SK-N-SH (cell line): ENCODE results near the gene NAALADL2. TPM values are rescaled to one million over a fixed set of nuclear protein-coding genes. Genes with fewer than 3 reads are reported as not detected.

Experiments used
- CTCF ChIA-PET: fragments of 300-600, 350-600 bp; formaldehyde crosslinking; extraction: SDS; loops from one replicate; lab custom pipeline; 2021; lab: Yijun Ruan, JAX
- POLR2A ChIA-PET: fragments of 350-600 bp; sonication (Branson Sonifier 250); formaldehyde crosslinking; extraction: SDS; loops from one replicate; lab custom pipeline; 2020; ENCODE audit warnings: antibody characterized with exemption, inconsistent platforms; lab: Yijun Ruan, JAX
- DNase-seq: peaks from one replicate; pipeline ENCODE4 v3.0.0; 2012
- H2AFZ ChIP-seq: fragments of 200-600 bp; sonication (generic); 2 replicates; pipeline ENCODE4 v1.8.1; 2016; ENCODE audit warnings: antibody characterized with exemption, mild to moderate bottlenecking, low read depth
- H3F3A ChIP-seq: fragments of 200-600 bp; sonication (generic); replicated peaks from 2 replicates; pipeline ENCODE3; 2016; ENCODE audit warnings: antibody characterized with exemption, mild to moderate bottlenecking; ENCODE audit not compliant: insufficient read depth
- H3K27ac ChIP-seq, 2 experiments: fragments of 200-500 bp in 1 of 2; fragments of 200-600 bp in 1 of 2; sonication (Bioruptor generic) in 1 of 2; sonication (generic), shearing (Covaris generic) in 1 of 2; 2 replicates each; pipeline versions ENCODE4 v1.5.1 to v1.6.1; 2014 to 2016; ENCODE audit warnings: low read depth in 2 of 2, inconsistent platforms in 1 of 2, low read length in 1 of 2, mild to moderate bottlenecking in 1 of 2, mixed read lengths in 1 of 2
- H3K27me3 ChIP-seq: fragments of 200-600 bp; sonication (generic), shearing (Covaris generic); 2 replicates; pipeline ENCODE4 v1.6.1; 2016; ENCODE audit warnings: mixed run types; ENCODE audit not compliant: insufficient read depth
- H3K36me3 ChIP-seq, 2 experiments: fragments of 200-500 bp in 1 of 2; fragments of 200-600 bp in 1 of 2; sonication (Bioruptor generic) in 1 of 2; sonication (generic) in 1 of 2; replicated peaks in 1 of 2; 2 replicates each; pipeline versions ENCODE3 to v1.5.1; 2014 to 2016; ENCODE audit warnings: low read length in 1 of 2, mild to moderate bottlenecking in 1 of 2; ENCODE audit not compliant: insufficient read depth in 2 of 2, control insufficient read depth in 1 of 2
- H3K4me1 ChIP-seq, 2 experiments: fragments of 200-500 bp in 1 of 2; fragments of 200-600 bp in 1 of 2; sonication (Bioruptor generic) in 1 of 2; sonication (generic), shearing (Covaris generic) in 1 of 2; 2 replicates each; pipeline versions ENCODE4 v1.5.1 to v1.6.1; 2014 to 2016; ENCODE audit warnings: low read depth in 1 of 2, low read length in 1 of 2, mixed run types in 1 of 2; ENCODE audit not compliant: insufficient read depth in 2 of 2, control insufficient read depth in 1 of 2
- H3K4me2 ChIP-seq: fragments of 200-600 bp; sonication (generic), shearing (Covaris generic); 2 replicates; pipeline ENCODE4 v1.6.1; 2017; ENCODE audit warnings: mixed run types
- H3K4me3 ChIP-seq, 2 experiments: fragments of 200-500 bp in 1 of 2; fragments of 200-600 bp in 1 of 2; sonication (Bioruptor generic) in 1 of 2; sonication (generic), shearing (Covaris generic) in 1 of 2; 2 replicates each; pipeline versions ENCODE4 v1.5.1 to v1.8.1; 2014 to 2016; ENCODE audit warnings: low read depth in 2 of 2, inconsistent platforms in 1 of 2, low read length in 1 of 2, mild to moderate bottlenecking in 1 of 2, mixed read lengths in 1 of 2, moderate library complexity in 1 of 2
- H3K79me2 ChIP-seq: fragments of 200-600 bp; sonication (generic); 2 replicates; pipeline ENCODE4 v1.8.1; 2017; ENCODE audit warnings: mild to moderate bottlenecking; ENCODE audit not compliant: insufficient read depth
- H3K9ac ChIP-seq: fragments of 200-600 bp; sonication (generic); 2 replicates; pipeline ENCODE4 v1.6.1; 2017; ENCODE audit warnings: mixed run types
- H3K9me2 ChIP-seq: fragments of 200-600 bp; sonication (generic); 2 replicates; pipeline ENCODE4 v1.6.1; 2017; ENCODE audit warnings: mixed run types
- H3K9me3 ChIP-seq: fragments of 200-600 bp; sonication (generic); 2 replicates; pipeline ENCODE4 v1.6.1; 2017; ENCODE audit warnings: mixed run types, mild to moderate bottlenecking, moderate library complexity
- H4K20me1 ChIP-seq: fragments of 200-600 bp; sonication (generic); 2 replicates; pipeline ENCODE4 v1.6.1; 2017; ENCODE audit warnings: mild to moderate bottlenecking, mixed run types; ENCODE audit not compliant: insufficient read depth
- CHD2 ChIP-seq: fragments of 150-350 bp; IDR thresholded peaks from 2 replicates; pipeline ENCODE4 v1.6.1; 2018; ENCODE audit warnings: low read length; ENCODE audit not compliant: partially characterized antibody
- EP300 ChIP-seq, 2 experiments: IDR thresholded peaks; 2 replicates each; pipeline versions ENCODE4 v1.4.0 to v1.6.1; 2012; ENCODE audit warnings: borderline replicate concordance in 1 of 2, low read depth in 1 of 2, low read length in 1 of 2
- FOSL2 ChIP-seq: IDR thresholded peaks from 2 replicates; pipeline ENCODE4 v1.4.0; 2012; ENCODE audit warnings: low read depth, mild to moderate bottlenecking, moderate library complexity, borderline replicate concordance
- FOXJ3 ChIP-seq: sonication (generic); formaldehyde crosslinking; IDR thresholded peaks from 2 replicates; pipeline ENCODE4 v1.5.1; 2020; ENCODE audit warnings: mild to moderate bottlenecking, missing genetic modification reagents
- GATA2 ChIP-seq: sonication (generic); formaldehyde crosslinking; IDR thresholded peaks from 2 replicates; pipeline ENCODE4 v1.5.0; 2020; ENCODE audit warnings: mild to moderate bottlenecking, missing genetic modification reagents
- JUND ChIP-seq: IDR thresholded peaks from 2 replicates; pipeline ENCODE4 v1.4.0; 2012
- MAX ChIP-seq: IDR thresholded peaks from 2 replicates; pipeline ENCODE4 v1.4.0; 2012; ENCODE audit warnings: low read depth
- MEF2A ChIP-seq: IDR thresholded peaks from 2 replicates; pipeline ENCODE4 v1.4.0; 2012; ENCODE audit warnings: low read depth, borderline replicate concordance
- MXI1 ChIP-seq: IDR thresholded peaks from 2 replicates; pipeline ENCODE4 v1.6.1; 2012; ENCODE audit warnings: mild to moderate bottlenecking, low read depth, low read length, improper control_type of control experiment
- NFIC ChIP-seq: IDR thresholded peaks from 2 replicates; pipeline ENCODE4 v1.4.0; 2012; ENCODE audit warnings: borderline replicate concordance
- NRF1 ChIP-seq: IDR thresholded peaks from 2 replicates; pipeline ENCODE4 v1.6.1; 2012; ENCODE audit warnings: low read depth, mild to moderate bottlenecking, low read length
- PBX3 ChIP-seq: IDR thresholded peaks from 2 replicates; pipeline ENCODE4; 2012
- POLR2AphosphoS5 ChIP-seq: IDR thresholded peaks from 2 replicates; pipeline ENCODE4 v1.6.1; 2012; ENCODE audit warnings: low read depth, low read length
- RCOR1 ChIP-seq: fragments of 150-350 bp; IDR thresholded peaks from 2 replicates; pipeline ENCODE4 v1.6.1; 2017; ENCODE audit warnings: antibody characterized with exemption, low read length
- RXRA ChIP-seq: IDR thresholded peaks from 2 replicates; pipeline ENCODE4 v1.4.0; 2012; ENCODE audit warnings: low read depth, mild to moderate bottlenecking, borderline replicate concordance
- TCF12 ChIP-seq: IDR thresholded peaks from 2 replicates; pipeline ENCODE4 v1.4.0; 2012
- USF1 ChIP-seq: IDR thresholded peaks from 2 replicates; pipeline ENCODE4 v1.4.0; 2012; ENCODE audit warnings: low read depth, borderline replicate concordance
- YY1 ChIP-seq: IDR thresholded peaks from 2 replicates; pipeline ENCODE4 v1.4.0; 2012; ENCODE audit warnings: low read depth, mild to moderate bottlenecking
- WGBS: methylation state at CpG from one replicate; pipeline ENCODE4 v1.1.6; 2017; ENCODE audit warnings: low lambda C conversion rate; 5-methylcytosine and 5-hydroxymethylcytosine counted together
- polyA plus RNA-seq, 3 experiments: library from polyadenylated mRNA; depleted of rRNA; stranded (reverse); fragments of >200 nt; gene quantifications; 2 replicates each; pipeline ENCODE4 v1.2.3, GENCODE V29; 2012
- TF ChIP-seq, protein P1 (sequence below): fragments of 200-600 bp; sonication (generic); IDR thresholded peaks from 2 replicates; pipeline ENCODE4 v1.6.1; 2017; ENCODE audit warnings: antibody characterized with exemption, mild to moderate bottlenecking, moderate library complexity
- TF ChIP-seq, protein P2 (sequence below): IDR thresholded peaks from 2 replicates; pipeline ENCODE4 v1.4.0; 2012; ENCODE audit warnings: low read depth, borderline replicate concordance

The NAALADL2 gene
- polyA plus RNA-seq, 1 of the 3 experiments (the other 2 are of a cell fraction): 1.2 TPM

GRCh38 chr3:175743733-175744400 is 884.7 kb downstream of the NAALADL2 start:
- TF ChIP-seq JUND (peak; percentile 83), MXI1 (no peak), MAX (peak; percentile 71), MEF2A (no peak), FOSL2 (peak; percentile 84), RXRA (no peak), PBX3 (peak; percentile 46; the same call in 1 of the 2 replicates), NFIC (peak; percentile 13; the same call in 1 of the 2 replicates), YY1 (no peak), NRF1 (no peak), TCF12 (peak; percentile 38; the same call in 1 of the 2 replicates), EP300 (IDR thresholded peaks at IDR 0.05; ENCODE audit: borderline replicate concordance in 1 of 2, low read depth in 1 of 2, low read length in 1 of 2) (peak in 1 of 2 experiments; percentile 31; a peak in 1 of 4 replicates)
- TF ChIP-seq, protein P1, sequence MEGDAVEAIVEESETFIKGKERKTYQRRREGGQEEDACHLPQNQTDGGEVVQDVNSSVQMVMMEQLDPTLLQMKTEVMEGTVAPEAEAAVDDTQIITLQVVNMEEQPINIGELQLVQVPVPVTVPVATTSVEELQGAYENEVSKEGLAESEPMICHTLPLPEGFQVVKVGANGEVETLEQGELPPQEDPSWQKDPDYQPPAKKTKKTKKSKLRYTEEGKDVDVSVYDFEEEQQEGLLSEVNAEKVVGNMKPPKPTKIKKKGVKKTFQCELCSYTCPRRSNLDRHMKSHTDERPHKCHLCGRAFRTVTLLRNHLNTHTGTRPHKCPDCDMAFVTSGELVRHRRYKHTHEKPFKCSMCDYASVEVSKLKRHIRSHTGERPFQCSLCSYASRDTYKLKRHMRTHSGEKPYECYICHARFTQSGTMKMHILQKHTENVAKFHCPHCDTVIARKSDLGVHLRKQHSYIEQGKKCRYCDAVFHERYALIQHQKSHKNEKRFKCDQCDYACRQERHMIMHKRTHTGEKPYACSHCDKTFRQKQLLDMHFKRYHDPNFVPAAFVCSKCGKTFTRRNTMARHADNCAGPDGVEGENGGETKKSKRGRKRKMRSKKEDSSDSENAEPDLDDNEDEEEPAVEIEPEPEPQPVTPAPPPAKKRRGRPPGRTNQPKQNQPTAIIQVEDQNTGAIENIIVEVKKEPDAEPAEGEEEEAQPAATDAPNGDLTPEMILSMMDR: no peak
- H3K27me3 ChIP-seq: no peaks in the 10 kb centered on the region
- H3K4me1 ChIP-seq: peaks cover 0 to 6% of the 10 kb centered on the region in 2 experiments; a peak in 1 of 4 replicates
- H3K27ac ChIP-seq: peak overlapping the region in 1 of 2 experiments; percentile 50; a peak in 2 of 4 replicates
- peak overlapping the region; percentile 54; the same call in 1 of the 2 replicates for H3K4me2 ChIP-seq
- H3K79me2 ChIP-seq: no peaks in the 10 kb centered on the region
- DNase-seq: no peak
- H3F3A ChIP-seq: peaks cover 19% of the 10 kb centered on the region
- 0 out of 2 replicates have a peak overlapping the region, but pooled peaks have one; percentile 27 for H2AFZ ChIP-seq
- H3K36me3 ChIP-seq: no peaks in the 10 kb centered on the region
- POLR2A ChIA-PET: no interaction called here
- H3K9me3 ChIP-seq: no peaks in the 10 kb centered on the region
- no peak overlapping the region for H3K4me3 ChIP-seq
- H4K20me1 ChIP-seq: no peaks in the 10 kb centered on the region
- CTCF ChIA-PET: interaction anchor here (1.0 kb wide), 1 partner anchor 74 kb away, joined by 3 read pairs; no protein-coding TSS in a partner anchor
- H3K9ac ChIP-seq: no peak overlapping the region
- H3K9me2 ChIP-seq: no peaks in the 10 kb centered on the region
- WGBS: 49% methylated on average over 5 of the region's 5 CpGs

DNA sequence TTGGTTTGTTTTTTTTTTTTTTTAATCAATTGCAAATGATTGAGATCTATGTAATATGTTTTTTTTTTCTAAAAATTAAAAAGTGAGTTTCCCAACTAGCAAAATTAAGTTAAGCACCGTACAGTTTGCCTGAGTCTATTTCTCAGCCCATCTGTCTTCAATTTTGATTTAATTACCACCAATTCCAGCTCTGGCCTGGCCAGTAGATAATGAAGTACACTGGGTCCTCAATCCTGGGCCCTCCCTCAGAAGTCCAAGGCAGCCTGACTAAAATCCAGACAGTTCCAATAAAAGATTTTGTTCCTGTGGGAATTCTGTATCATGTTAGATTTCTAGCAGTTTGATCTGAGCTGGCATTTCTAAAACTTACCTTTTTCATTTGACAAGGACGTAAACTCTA is 887.2 kb downstream of the NAALADL2 start:
- no peak overlapping the region for H2AFZ ChIP-seq
- H3K27ac ChIP-seq: peak overlapping the region in 1 of 2 experiments; percentile 47; a peak in 1 of 4 replicates
- no peaks in the 10 kb centered on the region for H3K27me3 ChIP-seq
- H3K9me3 ChIP-seq: no peaks in the 10 kb centered on the region
- H3K4me3 ChIP-seq: no peak overlapping the region
- no peaks in the 10 kb centered on the region for H3K36me3 ChIP-seq
- ChIA-PET CTCF (no interaction called here), POLR2A (no interaction called here)
- peaks cover 0 to 6% of the 10 kb centered on the region in 2 experiments; a peak in 1 of 4 replicates for H3K4me1 ChIP-seq
- no peaks in the 10 kb centered on the region for H4K20me1 ChIP-seq
- TF ChIP-seq CHD2: peak; percentile 16
- TF ChIP-seq GATA2: peak; percentile 26; the same call in 1 of the 2 replicates
- no peak for TF ChIP-seq JUND
- no peak for TF ChIP-seq USF1
- TF ChIP-seq POLR2AphosphoS5: no peak
- peak in 1 of 2 experiments; percentile 63; a peak in 1 of 4 replicates for TF ChIP-seq EP300 (IDR thresholded peaks at IDR 0.05; ENCODE audit: borderline replicate concordance in 1 of 2, low read depth in 1 of 2, low read length in 1 of 2)
- TF ChIP-seq RCOR1: peak; percentile 53; the same call in 1 of the 2 replicates
- TF ChIP-seq, protein P2, sequence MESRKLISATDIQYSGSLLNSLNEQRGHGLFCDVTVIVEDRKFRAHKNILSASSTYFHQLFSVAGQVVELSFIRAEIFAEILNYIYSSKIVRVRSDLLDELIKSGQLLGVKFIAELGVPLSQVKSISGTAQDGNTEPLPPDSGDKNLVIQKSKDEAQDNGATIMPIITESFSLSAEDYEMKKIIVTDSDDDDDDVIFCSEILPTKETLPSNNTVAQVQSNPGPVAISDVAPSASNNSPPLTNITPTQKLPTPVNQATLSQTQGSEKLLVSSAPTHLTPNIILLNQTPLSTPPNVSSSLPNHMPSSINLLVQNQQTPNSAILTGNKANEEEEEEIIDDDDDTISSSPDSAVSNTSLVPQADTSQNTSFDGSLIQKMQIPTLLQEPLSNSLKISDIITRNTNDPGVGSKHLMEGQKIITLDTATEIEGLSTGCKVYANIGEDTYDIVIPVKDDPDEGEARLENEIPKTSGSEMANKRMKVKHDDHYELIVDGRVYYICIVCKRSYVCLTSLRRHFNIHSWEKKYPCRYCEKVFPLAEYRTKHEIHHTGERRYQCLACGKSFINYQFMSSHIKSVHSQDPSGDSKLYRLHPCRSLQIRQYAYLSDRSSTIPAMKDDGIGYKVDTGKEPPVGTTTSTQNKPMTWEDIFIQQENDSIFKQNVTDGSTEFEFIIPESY: no peak
- no peak for TF ChIP-seq FOXJ3
- no peak for TF ChIP-seq MAX
- no peaks in the 10 kb centered on the region for H3K79me2 ChIP-seq
- DNase-seq: peak; percentile 53
- peaks cover 19% of the 10 kb centered on the region for H3F3A ChIP-seq
- no peaks in the 10 kb centered on the region for H3K9me2 ChIP-seq
- 70% methylated on average over 2 of the region's 2 CpGs for WGBS
- H3K4me2 ChIP-seq: no peak overlapping the region
- no peak overlapping the region for H3K9ac ChIP-seq
